Upper lobe of left lung (tissue), 6 donors: ENCODE measurements around the gene IP6K3. TPM values are rescaled to one million over a fixed set of nuclear protein-coding genes. Genes with fewer than 3 reads are reported as not detected.

Experiments
- ATAC-seq, 2 donors: fragments of 200-7000 bp; cut with Tn5 transposase; one replicate each; pipeline ENCODE4 v1.9.1; 2022; ENCODE audit warnings: mild to moderate bottlenecking in 2 of 2, moderate library complexity in 2 of 2; ENCODE audit not compliant: low FRiP score in 2 of 2
- DNase-seq, 2 donors: peaks; one replicate each; pipeline ENCODE4 v3.0.0-alpha.2; 2019 to 2020
- H3K27ac ChIP-seq, 4 donors: fragments of 200-600 bp; sonication (generic); one replicate each; pipeline ENCODE4 v1.5.1; 2016 to 2019
- H3K27me3 ChIP-seq, 4 donors: fragments of 200-600 bp; sonication (generic); one replicate each; pipeline ENCODE4 v1.5.1; 2017 to 2019
- H3K36me3 ChIP-seq, 4 donors: fragments of 200-600 bp; sonication (generic); one replicate each; pipeline ENCODE4 v1.5.1; 2016 to 2019
- H3K4me1 ChIP-seq, 4 donors: fragments of 200-600 bp; sonication (generic); one replicate each; pipeline ENCODE4 v1.5.1; 2018 to 2019
- H3K4me3 ChIP-seq, 4 donors: fragments of 200-600 bp; sonication (generic); one replicate each; pipeline ENCODE4 v1.5.1; 2017 to 2019; ENCODE audit warnings: mild to moderate bottlenecking in 2 of 4, moderate library complexity in 1 of 4
- H3K9me3 ChIP-seq, 4 donors: fragments of 200-600 bp; sonication (generic); one replicate each; pipeline ENCODE4 v1.5.1; 2018 to 2019
- EP300 ChIP-seq, 4 donors: sonication (generic); formaldehyde crosslinking; IDR thresholded peaks; one replicate each; pipeline ENCODE4 v1.5.1; 2017; ENCODE audit warnings: antibody characterized with exemption in 4 of 4, control low read depth in 2 of 4
- POLR2A ChIP-seq, 4 donors: fragments of 450-650 bp; IDR thresholded peaks; one replicate each; pipeline ENCODE4 v1.5.1; 2016 to 2017; ENCODE audit warnings: antibody characterized with exemption in 4 of 4, mild to moderate bottlenecking in 2 of 4
- POLR2AphosphoS5 ChIP-seq, 2 donors: sonication (generic); formaldehyde crosslinking; IDR thresholded peaks; one replicate each; pipeline ENCODE4 v1.5.1; 2017; ENCODE audit warnings: antibody characterized with exemption in 2 of 2
- WGBS, 2 donors: methylation state at CpG; one replicate each; pipeline ENCODE4 v1.1.5; 2017 to 2018; 5-methylcytosine and 5-hydroxymethylcytosine counted together
- total RNA-seq, 6 donors: library from RNA; depleted of rRNA in 4 of 6; stranded (reverse); fragments of >200 nt in 4 of 6; gene quantifications; one replicate each; pipeline versions ENCODE4 v1.1.0 to v1.2.1, GENCODE V29; 2016 to 2021
- TF ChIP-seq, protein P1 (sequence below), 6 experiments: fragments of 450-650 bp in 4 of 6; fragments of 200-600 bp in 2 of 6; sonication (generic) in 2 of 6; IDR thresholded peaks; one replicate each; pipeline ENCODE4 v1.5.1; 2016 to 2019; ENCODE audit warnings: antibody characterized with exemption in 6 of 6
- donor health status: DM: no; HTN: no; CAD: no; lungs with moderate emphysema.
- donor health status: DM: no; HTN: yes; CAD: no; lungs with severe emphysema.

IP6K3 gene
- total RNA-seq, 6 donors from 2014 or later, result 1.9 to 11.5 (median 4.9) TPM

DNA sequence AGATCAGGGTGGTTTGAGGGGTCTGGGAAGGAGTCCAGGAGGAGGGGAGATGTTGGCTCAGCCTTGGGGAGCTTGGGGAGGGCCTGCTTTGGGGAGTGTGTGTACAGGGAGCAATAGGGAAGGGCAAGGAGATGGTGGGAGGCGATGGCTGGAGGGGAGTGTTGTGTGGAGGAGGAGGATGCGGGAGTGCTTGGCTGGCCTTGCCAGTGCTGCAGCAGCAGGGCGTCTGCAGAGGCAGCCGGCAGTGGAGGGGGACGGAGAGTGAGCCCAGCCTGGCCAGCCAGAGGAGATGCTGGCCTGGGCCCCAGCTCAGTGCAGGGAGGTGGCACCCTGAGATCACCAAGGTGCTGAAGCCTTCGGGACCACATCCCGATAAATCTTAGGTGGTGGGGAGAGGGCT is 3.9 kb downstream of the IP6K3 start:
- peaks cover 0 to 9% (median 3%) of the 10 kb centered on the region in 4 donors for H3K4me1 ChIP-seq
- ATAC-seq (no peak), DNase-seq (no peak)
- H3K36me3 ChIP-seq, result no peaks in the 10 kb centered on the region
- no peaks in the 10 kb centered on the region for H3K27me3 ChIP-seq
- H3K9me3 ChIP-seq, result no peaks in the 10 kb centered on the region
- peak overlapping the region in 1 of 4 donors; percentile 5 for H3K4me3 ChIP-seq
- TF ChIP-seq, protein P1, sequence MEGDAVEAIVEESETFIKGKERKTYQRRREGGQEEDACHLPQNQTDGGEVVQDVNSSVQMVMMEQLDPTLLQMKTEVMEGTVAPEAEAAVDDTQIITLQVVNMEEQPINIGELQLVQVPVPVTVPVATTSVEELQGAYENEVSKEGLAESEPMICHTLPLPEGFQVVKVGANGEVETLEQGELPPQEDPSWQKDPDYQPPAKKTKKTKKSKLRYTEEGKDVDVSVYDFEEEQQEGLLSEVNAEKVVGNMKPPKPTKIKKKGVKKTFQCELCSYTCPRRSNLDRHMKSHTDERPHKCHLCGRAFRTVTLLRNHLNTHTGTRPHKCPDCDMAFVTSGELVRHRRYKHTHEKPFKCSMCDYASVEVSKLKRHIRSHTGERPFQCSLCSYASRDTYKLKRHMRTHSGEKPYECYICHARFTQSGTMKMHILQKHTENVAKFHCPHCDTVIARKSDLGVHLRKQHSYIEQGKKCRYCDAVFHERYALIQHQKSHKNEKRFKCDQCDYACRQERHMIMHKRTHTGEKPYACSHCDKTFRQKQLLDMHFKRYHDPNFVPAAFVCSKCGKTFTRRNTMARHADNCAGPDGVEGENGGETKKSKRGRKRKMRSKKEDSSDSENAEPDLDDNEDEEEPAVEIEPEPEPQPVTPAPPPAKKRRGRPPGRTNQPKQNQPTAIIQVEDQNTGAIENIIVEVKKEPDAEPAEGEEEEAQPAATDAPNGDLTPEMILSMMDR (IDR thresholded peaks at IDR 0.05), result no peak
- TF ChIP-seq EP300 (IDR thresholded peaks at IDR 0.05) (no peak), POLR2A (IDR thresholded peaks at IDR 0.05) (no peak), POLR2AphosphoS5 (IDR thresholded peaks at IDR 0.05) (no peak)
- WGBS, 2 donors, result 62 to 64% methylated on average over 7 of the region's 7 CpGs
- no peak overlapping the region for H3K27ac ChIP-seq

DNA sequence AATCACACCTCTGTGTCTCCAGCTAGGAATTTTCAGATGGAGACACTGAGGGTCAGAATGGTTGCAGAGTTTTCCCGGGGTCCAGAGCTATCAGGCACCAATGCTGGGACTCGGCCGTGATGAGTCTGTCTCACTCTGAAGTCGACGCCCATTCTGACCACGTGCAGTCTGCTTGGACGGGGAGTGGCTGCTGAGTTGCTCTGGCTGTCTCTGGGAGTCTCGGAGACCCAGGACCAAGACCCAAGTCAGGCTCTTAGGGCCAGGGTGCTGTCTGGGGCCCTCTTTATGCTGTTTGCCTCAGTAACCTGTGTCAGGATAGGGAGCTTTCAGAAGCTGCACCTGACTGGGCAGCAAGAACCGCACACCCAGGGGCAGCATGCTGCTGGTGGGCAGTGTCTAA is 4.6 kb downstream of the IP6K3 start:
- TF ChIP-seq POLR2A (IDR thresholded peaks at IDR 0.05), result no peak
- TF ChIP-seq, protein P1 (IDR thresholded peaks at IDR 0.05), result no peak
- no peaks in the 10 kb centered on the region for H3K36me3 ChIP-seq
- H3K4me3 ChIP-seq, result no peak overlapping the region
- DNase-seq (no peak), ATAC-seq (no peak)
- WGBS, 2 donors, result 56 to 73% methylated on average over 8 to 9 of the region's 9 CpGs
- H3K9me3 ChIP-seq, result no peaks in the 10 kb centered on the region
- H3K27ac ChIP-seq, result no peak overlapping the region
- H3K27me3 ChIP-seq, result no peaks in the 10 kb centered on the region
- peaks cover 0 to 9% (median 3%) of the 10 kb centered on the region in 4 donors for H3K4me1 ChIP-seq

DNA sequence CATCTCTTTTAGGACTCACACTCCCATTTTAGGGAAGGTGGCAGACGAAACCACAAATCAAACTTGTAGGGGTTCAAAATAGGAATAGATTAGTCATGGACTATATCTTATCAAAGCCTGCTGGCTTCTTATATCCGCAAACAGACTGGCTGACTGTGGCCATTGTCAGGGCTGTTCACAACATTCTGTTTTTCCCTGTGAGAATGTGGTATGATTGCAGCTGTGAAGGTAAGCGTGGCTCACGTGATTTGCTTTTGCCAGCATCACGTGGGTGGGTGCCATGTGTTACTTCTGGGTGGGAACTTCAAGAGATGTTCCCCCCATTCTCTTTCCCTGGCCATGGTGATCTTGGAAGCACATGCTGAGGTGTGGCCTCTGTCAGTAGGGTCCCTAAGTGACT is 5.9 kb downstream of the IP6K3 start:
- H3K27me3 ChIP-seq, result no peaks in the 10 kb centered on the region
- no peaks in the 10 kb centered on the region for H3K36me3 ChIP-seq
- ATAC-seq (no peak), DNase-seq (no peak)
- peaks cover 0 to 9% (median 3%) of the 10 kb centered on the region in 4 donors for H3K4me1 ChIP-seq
- H3K9me3 ChIP-seq, result no peaks in the 10 kb centered on the region
- TF ChIP-seq EP300 (IDR thresholded peaks at IDR 0.05) (no peak), POLR2A (IDR thresholded peaks at IDR 0.05) (no peak), POLR2AphosphoS5 (IDR thresholded peaks at IDR 0.05) (no peak)
- TF ChIP-seq, protein P1 (IDR thresholded peaks at IDR 0.05), result no peak
- H3K4me3 ChIP-seq, result no peak overlapping the region
- WGBS, 2 donors, result 87 to 88% methylated on average over 5 of the region's 5 CpGs
- H3K27ac ChIP-seq, result no peak overlapping the region

DNA sequence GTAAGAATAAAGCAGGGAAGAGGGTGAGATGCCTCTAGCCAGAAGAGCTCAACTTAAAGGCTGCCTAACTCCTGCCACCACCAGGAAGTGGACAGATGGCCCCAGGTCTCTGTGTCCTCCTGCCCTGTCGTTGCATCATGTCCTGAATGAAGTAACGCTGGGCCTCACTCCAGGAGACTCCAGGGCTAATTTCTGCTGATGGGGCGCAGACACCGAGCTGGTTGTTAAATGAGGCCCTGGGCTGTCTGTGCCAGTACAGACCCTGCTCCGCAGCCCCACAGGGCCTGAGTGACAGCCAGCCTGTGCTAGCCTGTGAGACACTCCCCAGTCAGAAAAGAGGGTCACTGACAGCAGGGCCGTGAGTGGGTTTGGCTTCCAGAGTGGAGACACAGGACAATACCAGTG is 6.5 kb downstream of the IP6K3 start:
- Histone ChIP-seq H3K4me3 (no peak overlapping the region), H3K27me3 (no peaks in the 10 kb centered on the region), H3K36me3 (peaks cover 0 to 2% (median under 1%) of the 10 kb centered on the region in 4 donors), H3K27ac (no peak overlapping the region), H3K4me1 (peaks cover 0 to 9% (median 3%) of the 10 kb centered on the region in 4 donors), H3K9me3 (no peaks in the 10 kb centered on the region)
- TF ChIP-seq EP300 (IDR thresholded peaks at IDR 0.05), result no peak
- no peak for TF ChIP-seq POLR2A (IDR thresholded peaks at IDR 0.05)
- TF ChIP-seq, protein P1 (IDR thresholded peaks at IDR 0.05), result no peak
- peak in 1 of 2 donors; percentile 53 for DNase-seq
- WGBS, 2 donors, result 55 to 72% methylated on average over 3 to 6 of the region's 6 CpGs
- no peak for ATAC-seq

DNA sequence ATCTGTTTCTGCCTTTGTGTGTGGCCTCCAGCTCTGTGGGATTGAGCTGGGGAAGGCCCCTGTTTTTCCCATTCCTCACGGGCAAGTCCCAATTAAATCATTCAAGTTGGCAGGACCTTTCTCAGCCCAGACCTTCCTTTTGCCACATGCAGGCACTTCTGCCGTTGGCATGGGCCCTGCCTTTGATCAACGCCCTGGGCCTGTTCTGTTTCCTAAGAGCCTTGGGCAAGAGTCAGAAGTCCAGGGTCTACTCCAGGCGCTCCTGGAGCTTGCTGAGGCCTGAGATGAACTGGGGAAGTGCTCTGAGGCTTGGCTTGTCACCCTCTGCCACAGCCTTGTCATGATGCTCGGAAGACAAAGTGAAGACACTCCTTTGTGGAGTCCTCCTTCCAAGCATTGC is 7.1 kb downstream of the IP6K3 start:
- no peaks in the 10 kb centered on the region for H3K27me3 ChIP-seq
- H3K4me3 ChIP-seq, result no peak overlapping the region
- no peaks in the 10 kb centered on the region for H3K9me3 ChIP-seq
- no peak overlapping the region for H3K27ac ChIP-seq
- DNase-seq (no peak), ATAC-seq (no peak)
- peaks cover 0 to 9% (median 3%) of the 10 kb centered on the region in 4 donors for H3K4me1 ChIP-seq
- WGBS, 2 donors, result 43 to 73% methylated on average over 1 to 5 of the region's 5 CpGs
- peaks cover 0 to 8% (median 3%) of the 10 kb centered on the region in 4 donors for H3K36me3 ChIP-seq
- TF ChIP-seq POLR2A (IDR thresholded peaks at IDR 0.05), result no peak
- no peak for TF ChIP-seq POLR2AphosphoS5 (IDR thresholded peaks at IDR 0.05)
- TF ChIP-seq, protein P1 (IDR thresholded peaks at IDR 0.05), result no peak
- no peak for TF ChIP-seq EP300 (IDR thresholded peaks at IDR 0.05)
